AG20443 (cell line): ENCODE measurements around the gene SLC7A1.

ENCODE experiments used
- DNase-seq: peaks from one replicate; pipeline ENCODE4 v3.0.0; 2012; ENCODE audit warnings: low spot score, mixed read lengths

SLC7A1 gene

GRCh38 chr13:29583073-29583785 is 12.3 kb downstream of the SLC7A1 start:
- DNase-seq: peak; percentile 63

- DNase-seq: no peak
Measured at GRCh38 chr13:29582171-29582570, 13.3 kb downstream of the SLC7A1 start.

GRCh38 chr13:29581666-29582065 is 13.8 kb downstream of the SLC7A1 start:
- DNase-seq: no peak

- DNase-seq: no peak
Measured at GRCh38 chr13:29579094-29579493, 16.4 kb downstream of the SLC7A1 start.

- DNase-seq: peak; percentile 56
Measured at GRCh38 chr13:29578300-29579085, 17.0 kb downstream of the SLC7A1 start.

GRCh38 chr13:29577136-29578051 is 18.1 kb downstream of the SLC7A1 start:
- DNase-seq: peak; percentile 30

- DNase-seq: no peak
Measured at GRCh38 chr13:29576581-29576980, 18.9 kb downstream of the SLC7A1 start.

- DNase-seq: no peak
Measured at GRCh38 chr13:29575098-29575497, 20.4 kb downstream of the SLC7A1 start.

- DNase-seq: peak; percentile 69
Measured at GRCh38 chr13:29573190-29573589, 22.3 kb downstream of the SLC7A1 start.

- no peak for DNase-seq
Measured at GRCh38 chr13:29572575-29572974, 22.9 kb downstream of the SLC7A1 start.

GRCh38 chr13:29571876-29572570 is 23.5 kb downstream of the SLC7A1 start:
- no peak for DNase-seq

GRCh38 chr13:29570051-29570654 is 25.3 kb downstream of the SLC7A1 start:
- DNase-seq: no peak

GRCh38 chr13:29569253-29570050 is 26.0 kb downstream of the SLC7A1 start:
- no peak for DNase-seq

GRCh38 chr13:29568731-29569130 is 26.8 kb downstream of the SLC7A1 start:
- DNase-seq: no peak

- no peak for DNase-seq
Measured at GRCh38 chr13:29567411-29567810, 28.1 kb downstream of the SLC7A1 start.

- no peak for DNase-seq
Measured at GRCh38 chr13:29566206-29566605, 29.3 kb downstream of the SLC7A1 start.

- no peak for DNase-seq
Measured at GRCh38 chr13:29564818-29565217, 30.7 kb downstream of the SLC7A1 start.

- no peak for DNase-seq
Measured at GRCh38 chr13:29564373-29564772, 31.1 kb downstream of the SLC7A1 start.

GRCh38 chr13:29563941-29564340 is 31.5 kb downstream of the SLC7A1 start:
- DNase-seq: no peak

GRCh38 chr13:29562786-29563438 is 32.6 kb downstream of the SLC7A1 start:
- no peak for DNase-seq
